GM13976 (cell line): ENCODE results near the gene MBNL3.

Source experiments
- DNase-seq: peaks from one replicate; pipeline ENCODE4 v3.0.0; 2012; ENCODE audit warnings: low spot score
- in situ Hi-C: fragments of 300-500 bp; cut with MboI; formaldehyde crosslinking; loops from one replicate; pipeline ENCODE4 v1.12.0; 2022; ENCODE audit warnings: low sequenced_read_pairs, mixed read lengths, inconsistent platforms; ENCODE audit not compliant: unreplicated experiment
- TF ChIP-seq, protein P1 (sequence below): IDR thresholded peaks from 2 replicates; pipeline ENCODE4 v1.5.1; 2012; ENCODE audit warnings: borderline replicate concordance, mild to moderate bottlenecking; ENCODE audit not compliant: insufficient read depth; ENCODE audit errors: extremely low read depth, missing control alignments, control extremely low read depth

The MBNL3 gene

DNA sequence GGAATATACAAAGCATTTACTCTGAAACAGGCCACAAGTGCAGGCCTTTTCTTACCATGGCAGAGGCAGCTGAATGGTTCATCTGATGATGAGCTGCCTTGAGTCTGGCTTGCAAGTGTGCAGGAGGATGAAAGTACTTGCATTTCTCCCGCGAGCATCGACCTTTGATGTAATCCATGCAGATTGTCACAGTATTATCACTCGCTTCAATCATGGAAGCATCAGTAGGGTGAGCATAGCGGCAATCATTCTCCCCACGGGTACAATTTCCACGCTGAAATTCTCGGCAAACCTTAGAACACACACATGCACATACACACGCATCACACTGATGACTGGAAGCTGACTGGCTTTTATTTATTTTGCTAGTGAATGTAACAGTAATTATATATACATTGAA, 98.0 kb downstream of the MBNL3 start:
- no peak for DNase-seq
- TF ChIP-seq, protein P1, sequence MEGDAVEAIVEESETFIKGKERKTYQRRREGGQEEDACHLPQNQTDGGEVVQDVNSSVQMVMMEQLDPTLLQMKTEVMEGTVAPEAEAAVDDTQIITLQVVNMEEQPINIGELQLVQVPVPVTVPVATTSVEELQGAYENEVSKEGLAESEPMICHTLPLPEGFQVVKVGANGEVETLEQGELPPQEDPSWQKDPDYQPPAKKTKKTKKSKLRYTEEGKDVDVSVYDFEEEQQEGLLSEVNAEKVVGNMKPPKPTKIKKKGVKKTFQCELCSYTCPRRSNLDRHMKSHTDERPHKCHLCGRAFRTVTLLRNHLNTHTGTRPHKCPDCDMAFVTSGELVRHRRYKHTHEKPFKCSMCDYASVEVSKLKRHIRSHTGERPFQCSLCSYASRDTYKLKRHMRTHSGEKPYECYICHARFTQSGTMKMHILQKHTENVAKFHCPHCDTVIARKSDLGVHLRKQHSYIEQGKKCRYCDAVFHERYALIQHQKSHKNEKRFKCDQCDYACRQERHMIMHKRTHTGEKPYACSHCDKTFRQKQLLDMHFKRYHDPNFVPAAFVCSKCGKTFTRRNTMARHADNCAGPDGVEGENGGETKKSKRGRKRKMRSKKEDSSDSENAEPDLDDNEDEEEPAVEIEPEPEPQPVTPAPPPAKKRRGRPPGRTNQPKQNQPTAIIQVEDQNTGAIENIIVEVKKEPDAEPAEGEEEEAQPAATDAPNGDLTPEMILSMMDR, result no peak
- in situ Hi-C loops, result no loop called here

DNA sequence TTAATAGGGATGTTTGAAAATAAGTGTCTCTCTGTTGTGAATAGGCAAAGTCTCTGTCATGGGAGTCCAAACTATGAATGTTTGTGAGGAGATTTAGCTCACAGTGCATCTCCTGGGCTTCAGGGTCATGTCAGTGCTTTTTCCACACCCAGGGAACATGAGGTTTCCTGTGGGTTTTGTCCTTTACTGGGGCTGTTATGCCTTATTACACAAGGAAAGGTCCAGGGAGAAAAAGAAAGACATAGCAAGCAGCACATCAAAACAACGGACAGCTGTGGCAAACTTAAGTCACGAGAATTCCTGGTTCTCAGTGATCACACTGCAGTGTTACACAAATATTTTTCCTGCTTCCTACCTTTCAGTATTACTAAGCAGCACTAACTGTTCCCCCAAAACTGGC, 99.4 kb downstream of the MBNL3 start:
- in situ Hi-C loops, result no loop called here
- DNase-seq, result no peak
- TF ChIP-seq, protein P1, result no peak

DNA sequence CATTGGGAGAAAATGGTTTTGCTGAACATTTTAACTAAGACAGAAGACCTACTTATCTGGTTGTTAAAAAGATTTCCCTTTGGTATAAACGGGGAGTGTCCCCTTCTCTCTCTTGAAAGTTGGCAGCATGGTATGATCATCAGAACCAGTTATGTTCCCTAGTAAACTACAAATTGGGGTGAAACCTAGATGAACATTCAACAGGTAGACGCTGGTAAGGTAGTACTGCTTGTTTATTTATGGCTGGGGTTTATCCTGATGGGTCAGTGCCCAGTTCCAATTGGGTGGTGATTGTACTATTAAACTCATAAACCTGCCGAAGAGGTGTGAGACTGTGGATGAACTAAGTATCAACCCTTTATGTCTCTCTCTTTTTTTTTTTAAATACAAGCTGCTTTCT, 100.5 kb downstream of the MBNL3 start:
- in situ Hi-C loops, result no loop called here
- TF ChIP-seq, protein P1, result no peak

DNA sequence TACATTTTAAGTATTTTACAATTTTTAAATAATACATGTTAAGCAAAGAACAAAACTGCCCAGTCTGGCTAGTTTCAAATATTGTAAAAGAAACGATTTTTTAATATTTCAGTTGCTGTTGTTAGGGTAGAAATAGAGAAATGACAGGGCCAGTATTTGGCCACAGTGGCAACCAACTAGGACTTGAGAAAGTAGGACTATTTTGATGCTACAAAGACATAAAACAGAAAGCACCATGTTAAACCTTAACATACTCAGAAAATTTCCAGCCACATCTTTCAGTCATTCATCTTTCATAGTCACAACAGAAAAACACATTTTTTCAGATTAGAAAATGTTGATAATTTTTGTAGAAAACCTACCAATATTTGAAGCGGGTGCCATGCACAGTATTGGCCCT, 104.5 kb downstream of the MBNL3 start:
- in situ Hi-C loops, result no loop called here
- no peak for DNase-seq
- TF ChIP-seq, protein P1, result no peak

More for the DNA sequence above, 100.5 kb downstream of the MBNL3 start:
- DNase-seq, result no peak

DNA sequence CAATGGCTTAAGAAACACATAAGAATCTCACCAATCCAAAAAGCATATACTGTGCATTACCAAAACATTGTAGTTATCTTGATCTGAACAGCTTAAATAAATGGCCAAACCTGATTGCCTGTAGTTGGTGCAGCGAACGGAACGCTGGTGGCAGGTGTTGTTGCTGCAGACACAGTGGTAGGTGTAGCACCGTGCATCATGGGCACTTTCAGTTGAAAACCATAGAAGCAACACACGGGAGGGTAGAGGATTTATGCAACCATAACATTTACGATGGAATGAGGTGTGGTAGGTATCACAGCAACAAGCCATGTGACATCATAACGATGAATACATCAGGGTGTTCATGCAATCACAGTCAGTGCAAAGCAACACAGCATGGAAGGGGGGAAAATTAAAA, 106.8 kb downstream of the MBNL3 start:
- no peak for DNase-seq
- in situ Hi-C loops, result no loop called here
- TF ChIP-seq, protein P1, result no peak

DNA sequence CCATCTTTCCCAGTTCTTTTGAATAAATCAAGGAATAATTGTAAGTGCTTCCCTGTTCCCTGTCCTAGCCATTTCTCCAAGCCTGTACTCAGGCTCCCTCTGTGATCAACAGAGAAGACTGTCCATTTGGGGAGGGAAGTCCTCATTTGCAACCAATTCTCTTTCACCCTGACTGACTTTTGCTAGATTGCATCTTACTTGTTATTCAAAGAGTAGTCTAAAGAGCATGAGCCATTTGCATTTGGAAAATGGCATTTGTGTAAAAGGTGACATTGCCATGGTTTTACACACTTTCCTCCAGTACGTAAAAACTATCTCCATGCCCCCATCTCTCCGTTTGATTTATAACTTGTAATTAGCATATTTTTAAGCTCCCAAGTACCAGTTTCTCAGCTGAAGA, 110.6 kb downstream of the MBNL3 start:
- DNase-seq, result no peak
- in situ Hi-C loops, result no loop called here
- TF ChIP-seq, protein P1, result no peak

DNA sequence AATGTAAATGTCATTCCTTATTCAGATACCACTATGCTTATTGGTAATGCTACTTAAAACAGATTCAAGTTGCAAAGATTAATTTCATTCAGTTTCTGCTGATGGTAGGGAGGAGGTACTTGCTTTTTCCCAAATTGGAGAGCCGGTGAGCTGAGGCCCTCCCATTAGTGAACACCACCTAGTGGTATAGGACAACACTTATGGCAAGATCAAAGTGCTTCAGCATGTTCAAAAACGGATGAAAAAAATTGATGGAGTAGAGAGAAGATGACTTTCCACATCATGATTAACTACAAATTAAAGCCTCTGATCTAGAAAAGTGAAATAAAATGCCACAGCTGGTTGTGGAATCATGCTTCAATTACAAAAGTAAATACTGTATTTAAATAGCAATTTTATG, 112.9 kb downstream of the MBNL3 start:
- in situ Hi-C loops, result no loop called here
- DNase-seq, result no peak
- TF ChIP-seq, protein P1, result no peak
